ENCODE measurements around the gene BMF.

BMF gene

GRCh38 chr15:40090774-40091455 is 17.8 kb downstream of the BMF start:
- no peak overlapping the region for H3K4me3 ChIP-seq (replicated peaks; ENCODE audit: low read depth, low read length)
- no peak for TF ChIP-seq CTCF (IDR thresholded peaks at IDR 0.05; ENCODE audit: insufficient read depth, low read length, poor library complexity, severe bottlenecking)

GRCh38 chr15:40088929-40089755 is 19.5 kb downstream of the BMF start:
- DNase-seq (ENCODE audit: extremely low read depth, insufficient read length): no peak
- no peak overlapping the region for H3K4me3 ChIP-seq (replicated peaks; ENCODE audit: low read depth, low read length)
- no peaks in the 10 kb centered on the region for H3K27me3 ChIP-seq (replicated peaks; ENCODE audit: control insufficient read depth, insufficient read depth, low read length)
- TF ChIP-seq CTCF (IDR thresholded peaks at IDR 0.05; ENCODE audit: insufficient read depth, low read length, poor library complexity, severe bottlenecking): no peak
- H3K36me3 ChIP-seq (ENCODE audit: control insufficient read depth, insufficient read depth, low read length): peaks cover 9% of the 10 kb centered on the region

More at GRCh38 chr15:40090774-40091455, 17.8 kb downstream of the BMF start:
- DNase-seq (ENCODE audit: extremely low read depth, insufficient read length): no peak
- Histone ChIP-seq H3K36me3 (ENCODE audit: control insufficient read depth, insufficient read depth, low read length) (peaks cover 9% of the 10 kb centered on the region), H3K27me3 (replicated peaks; ENCODE audit: control insufficient read depth, insufficient read depth, low read length) (no peaks in the 10 kb centered on the region)

GRCh38 chr15:40087991-40088928 is 20.4 kb downstream of the BMF start:
- no peaks in the 10 kb centered on the region for H3K27me3 ChIP-seq (replicated peaks; ENCODE audit: control insufficient read depth, insufficient read depth, low read length)
- H3K36me3 ChIP-seq (ENCODE audit: control insufficient read depth, insufficient read depth, low read length): peaks cover 9% of the 10 kb centered on the region
- no peak for TF ChIP-seq CTCF (IDR thresholded peaks at IDR 0.05; ENCODE audit: insufficient read depth, low read length, poor library complexity, severe bottlenecking)
- no peak overlapping the region for H3K4me3 ChIP-seq (replicated peaks; ENCODE audit: low read depth, low read length)
- DNase-seq (ENCODE audit: extremely low read depth, insufficient read length): no peak

- no peak for DNase-seq (ENCODE audit: extremely low read depth, insufficient read length)
- no peak for TF ChIP-seq CTCF (IDR thresholded peaks at IDR 0.05; ENCODE audit: insufficient read depth, low read length, poor library complexity, severe bottlenecking)
- H3K27me3 ChIP-seq (replicated peaks; ENCODE audit: control insufficient read depth, insufficient read depth, low read length): no peaks in the 10 kb centered on the region
- H3K4me3 ChIP-seq (replicated peaks; ENCODE audit: low read depth, low read length): no peak overlapping the region
- H3K36me3 ChIP-seq (ENCODE audit: control insufficient read depth, insufficient read depth, low read length): peaks cover 5% of the 10 kb centered on the region
These were observed 21.4 kb downstream of the BMF start for GRCh38 chr15:40087068-40087810.

- DNase-seq (ENCODE audit: extremely low read depth, insufficient read length): no peak
- H3K36me3 ChIP-seq (ENCODE audit: control insufficient read depth, insufficient read depth, low read length): peaks cover 1% of the 10 kb centered on the region
- no peak overlapping the region for H3K4me3 ChIP-seq (replicated peaks; ENCODE audit: low read depth, low read length)
- H3K27me3 ChIP-seq (replicated peaks; ENCODE audit: control insufficient read depth, insufficient read depth, low read length): no peaks in the 10 kb centered on the region
- TF ChIP-seq CTCF (IDR thresholded peaks at IDR 0.05; ENCODE audit: insufficient read depth, low read length, poor library complexity, severe bottlenecking): no peak
These were observed 23.4 kb downstream of the BMF start for GRCh38 chr15:40085266-40085665.

Data from GM06990 (cell line).